ENCODE data around the gene QSOX1.

QSOX1 gene

GRCh38 chr1:180236698-180237509, 82.2 kb downstream of the QSOX1 start:
- DNase-seq, result no peak

DNA sequence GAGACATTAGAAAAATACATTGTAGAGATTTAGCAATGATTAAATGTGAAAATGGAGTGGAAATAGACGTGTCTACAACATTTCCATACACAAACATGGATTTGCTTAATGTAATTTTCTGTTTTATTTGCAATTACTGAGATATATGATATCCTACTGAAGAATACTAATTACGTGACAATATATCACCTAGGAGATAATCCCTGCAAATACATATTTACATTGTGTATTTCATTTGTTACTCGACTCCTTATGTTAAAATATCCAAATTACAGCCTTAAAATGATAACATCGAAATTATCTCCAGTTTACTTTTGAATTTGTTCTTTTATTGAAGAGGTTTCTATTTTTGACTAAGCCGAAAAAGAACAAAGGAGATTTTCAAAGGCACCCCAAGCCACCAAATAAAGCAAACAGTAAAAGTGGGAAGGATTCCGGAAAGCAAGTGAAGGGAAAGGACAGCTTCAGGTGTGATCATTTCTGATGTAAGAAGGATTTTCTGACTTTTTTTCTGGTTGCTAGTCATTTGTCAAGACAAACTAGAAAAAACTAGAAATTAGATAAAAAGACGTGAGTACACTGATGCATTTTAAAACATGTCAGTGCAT, 83.3 kb downstream of the QSOX1 start:
- no peak for DNase-seq

DNA sequence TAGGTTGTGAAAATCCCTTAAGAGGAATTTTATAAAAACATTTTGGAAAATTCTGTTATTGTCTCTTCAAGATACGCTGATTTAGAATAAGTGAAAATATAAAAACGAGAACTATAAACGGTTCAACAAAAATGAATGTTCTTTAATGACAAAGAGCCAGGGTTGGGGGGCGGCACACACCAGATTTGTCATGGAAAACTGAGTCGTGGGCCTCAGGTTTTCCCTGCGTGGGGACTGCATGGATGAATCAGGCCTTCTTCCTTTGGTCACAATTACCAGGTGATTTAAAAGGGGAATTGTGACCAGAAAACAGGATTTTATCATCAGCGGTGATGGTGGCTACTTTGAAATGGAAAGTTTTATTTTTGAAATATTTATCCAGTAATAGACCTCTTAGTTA, 84.0 kb downstream of the QSOX1 start:
- DNase-seq, result no peak

DNA sequence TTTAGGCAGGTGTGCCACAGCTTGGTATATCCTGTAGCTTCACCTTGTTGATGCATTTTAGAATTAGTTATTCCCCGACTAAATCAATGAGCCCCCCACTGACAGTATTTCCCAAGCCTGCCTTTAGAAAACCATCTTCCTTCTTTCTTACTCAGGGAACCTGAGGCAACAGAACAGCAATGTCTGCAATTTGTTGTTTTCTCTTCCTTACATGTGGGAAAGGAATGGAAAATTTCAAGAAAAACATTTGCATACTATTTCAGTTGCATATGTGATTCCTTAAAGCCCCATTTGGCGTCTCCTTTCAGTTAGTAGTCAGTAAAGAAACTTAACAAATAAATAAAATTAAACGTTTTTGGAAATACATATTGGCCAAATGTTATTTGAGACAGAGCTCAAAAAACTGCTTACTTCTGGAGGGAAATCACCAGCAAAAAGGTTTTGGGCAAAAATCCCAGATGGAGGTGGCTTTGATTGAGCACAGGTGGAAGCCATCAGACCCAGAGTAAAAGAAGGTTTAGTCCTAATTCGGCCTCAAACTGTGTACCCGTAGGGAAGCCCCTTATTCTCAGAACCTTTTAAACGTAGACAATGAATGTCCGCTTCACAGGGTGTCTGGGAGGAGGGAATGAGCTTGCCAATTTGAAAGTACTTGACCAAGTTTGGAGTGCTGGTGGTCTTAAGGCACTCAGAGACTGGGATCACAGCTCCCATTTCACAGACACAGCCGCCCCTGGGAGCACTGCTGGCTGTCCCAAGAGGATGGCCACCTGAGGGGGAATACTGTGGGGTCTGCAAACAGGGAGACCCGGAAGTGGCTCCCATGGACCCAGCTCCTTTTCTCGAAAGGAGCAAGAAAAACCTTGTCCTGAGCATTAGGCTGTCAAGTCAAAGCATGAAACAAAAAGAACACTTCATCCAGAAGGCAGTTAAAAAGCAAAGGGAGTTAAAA, 84.8 kb downstream of the QSOX1 start:
- DNase-seq, result no peak

- DNase-seq, result no peak
Observed at GRCh38 chr1:180241716-180242544, 87.3 kb downstream of the QSOX1 start.

DNA sequence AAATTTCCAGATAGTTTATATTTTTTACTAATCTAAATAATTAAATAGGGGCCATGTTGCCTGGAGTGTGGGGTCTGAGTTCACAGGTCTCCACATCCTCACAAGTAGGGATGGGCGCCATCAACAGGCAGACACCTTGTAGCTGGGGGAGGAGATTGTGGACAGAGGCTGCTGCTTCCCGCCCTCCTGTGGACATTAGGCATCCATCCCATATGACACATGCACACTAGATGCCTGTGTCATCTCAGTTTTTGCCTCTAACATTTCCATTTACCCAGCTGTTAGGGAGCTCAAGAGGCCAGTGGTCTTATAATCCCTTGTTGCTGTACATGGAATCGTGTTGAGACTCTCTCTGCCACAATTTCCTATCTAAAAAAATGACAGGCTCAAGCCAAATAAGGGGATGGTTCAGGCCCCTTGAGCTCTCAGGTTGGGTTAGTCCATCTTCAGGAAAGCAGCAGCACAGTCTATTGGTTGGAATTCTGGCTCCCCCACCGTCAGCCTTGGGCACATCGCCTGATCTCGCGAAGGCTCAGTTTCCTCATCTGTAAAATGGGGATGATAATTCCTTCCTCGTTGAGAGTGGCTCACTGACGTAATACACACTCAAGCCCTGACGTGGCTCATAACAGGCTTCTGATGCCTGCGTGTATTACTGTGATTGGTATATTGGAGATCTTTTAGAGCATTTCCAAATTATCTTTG, 89.0 kb downstream of the QSOX1 start:
- DNase-seq, result no peak

DNA sequence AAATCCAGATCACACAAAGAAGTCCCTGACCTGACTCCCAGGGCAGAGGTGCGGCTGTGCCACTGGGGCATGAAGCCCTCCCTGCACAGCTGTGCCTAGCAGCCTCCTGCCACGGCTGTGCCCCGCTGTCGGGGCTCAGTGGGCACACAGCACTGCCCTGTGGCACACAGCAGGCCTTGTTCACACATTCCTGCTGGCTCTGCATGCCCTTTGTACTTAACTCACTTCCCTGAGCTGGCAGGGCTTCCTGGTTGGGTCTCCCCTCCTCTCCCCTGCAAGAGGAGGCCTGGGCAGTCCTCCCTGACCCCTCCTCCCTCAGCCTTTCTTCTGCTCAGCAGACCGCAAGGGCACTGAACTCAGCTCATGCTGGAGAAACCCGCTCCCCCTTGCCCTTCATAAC, 90.2 kb downstream of the QSOX1 start:
- DNase-seq, result no peak

- no peak for DNase-seq
Observed at GRCh38 chr1:180246579-180246978, 91.9 kb downstream of the QSOX1 start.

GRCh38 chr1:180247061-180247460, 92.4 kb downstream of the QSOX1 start:
- DNase-seq, result no peak

- DNase-seq, result no peak
Observed at GRCh38 chr1:180247580-180247979, 92.9 kb downstream of the QSOX1 start.

DNA sequence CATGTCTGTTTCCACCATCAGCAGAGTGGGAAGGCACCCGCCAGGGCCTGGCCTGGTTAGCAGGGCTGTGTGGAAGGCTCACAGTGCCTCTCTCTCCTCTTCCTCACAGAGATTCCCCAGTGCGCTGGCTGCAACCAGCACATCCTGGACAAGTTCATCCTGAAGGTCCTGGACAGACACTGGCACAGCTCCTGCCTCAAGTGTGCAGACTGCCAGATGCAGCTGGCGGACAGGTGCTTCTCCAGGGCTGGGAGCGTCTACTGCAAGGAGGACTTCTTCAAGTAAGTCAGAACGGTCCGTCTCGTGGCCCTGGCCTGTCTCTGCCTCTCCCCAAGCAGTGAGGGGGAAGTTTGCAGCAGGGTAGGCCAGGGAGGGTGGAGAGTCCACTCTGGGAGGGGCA, 93.5 kb downstream of the QSOX1 start:
- DNase-seq, result no peak

- DNase-seq, result no peak
Observed at GRCh38 chr1:180248731-180249681, 94.3 kb downstream of the QSOX1 start.

DNA sequence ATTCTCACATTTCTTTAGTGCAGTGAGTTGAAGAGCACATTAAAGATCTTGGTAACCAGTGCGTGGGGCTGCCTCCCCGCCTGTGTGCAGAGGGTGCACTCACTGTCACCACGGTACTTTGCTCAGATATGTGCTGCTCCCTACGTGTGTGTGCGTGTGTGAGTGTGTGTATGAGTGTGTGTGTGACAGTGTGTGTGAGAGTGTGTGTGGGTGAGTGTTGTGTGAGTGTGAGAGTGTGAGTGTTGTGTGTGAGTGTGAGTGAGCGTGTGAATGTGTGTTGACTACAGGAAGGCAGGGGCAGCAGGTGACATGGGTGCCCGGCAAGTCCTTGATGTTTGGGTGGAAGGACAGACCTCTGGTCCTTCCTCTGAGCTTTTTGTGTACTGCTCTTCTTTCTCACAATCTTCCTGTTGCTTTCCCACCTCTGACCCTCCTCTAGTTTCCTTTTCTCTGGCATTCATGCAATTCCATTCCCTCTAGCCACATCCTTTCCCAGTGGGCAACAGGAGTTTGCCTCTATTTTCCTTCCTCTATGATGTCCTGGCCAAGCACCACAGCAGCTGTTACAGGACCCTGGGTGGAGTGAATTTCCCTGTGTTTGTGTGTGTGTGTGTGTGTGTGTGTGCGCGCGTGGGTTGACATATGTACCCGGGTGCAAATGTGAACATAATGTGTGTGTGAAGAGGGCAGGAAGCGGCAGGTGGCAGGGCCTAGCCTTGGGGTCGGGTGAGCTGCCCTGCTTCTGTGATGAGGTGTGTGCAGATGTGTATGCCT, 95.2 kb downstream of the QSOX1 start:
- DNase-seq, result no peak

DNA sequence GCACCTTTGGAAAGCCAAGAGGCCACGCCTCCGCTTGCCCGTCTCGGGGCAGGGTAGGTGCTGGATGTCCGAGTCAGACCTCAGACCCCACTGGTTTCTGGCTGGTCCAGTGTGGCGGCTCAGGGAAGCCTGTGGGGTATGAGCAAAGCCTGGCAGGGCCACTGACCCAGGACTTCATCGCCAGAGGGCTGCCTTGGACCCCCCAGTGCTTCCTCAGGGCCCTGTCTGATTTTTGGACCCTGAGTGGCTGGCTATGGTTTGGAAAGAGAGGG, 95.8 kb downstream of the QSOX1 start:
- no peak for DNase-seq

DNA sequence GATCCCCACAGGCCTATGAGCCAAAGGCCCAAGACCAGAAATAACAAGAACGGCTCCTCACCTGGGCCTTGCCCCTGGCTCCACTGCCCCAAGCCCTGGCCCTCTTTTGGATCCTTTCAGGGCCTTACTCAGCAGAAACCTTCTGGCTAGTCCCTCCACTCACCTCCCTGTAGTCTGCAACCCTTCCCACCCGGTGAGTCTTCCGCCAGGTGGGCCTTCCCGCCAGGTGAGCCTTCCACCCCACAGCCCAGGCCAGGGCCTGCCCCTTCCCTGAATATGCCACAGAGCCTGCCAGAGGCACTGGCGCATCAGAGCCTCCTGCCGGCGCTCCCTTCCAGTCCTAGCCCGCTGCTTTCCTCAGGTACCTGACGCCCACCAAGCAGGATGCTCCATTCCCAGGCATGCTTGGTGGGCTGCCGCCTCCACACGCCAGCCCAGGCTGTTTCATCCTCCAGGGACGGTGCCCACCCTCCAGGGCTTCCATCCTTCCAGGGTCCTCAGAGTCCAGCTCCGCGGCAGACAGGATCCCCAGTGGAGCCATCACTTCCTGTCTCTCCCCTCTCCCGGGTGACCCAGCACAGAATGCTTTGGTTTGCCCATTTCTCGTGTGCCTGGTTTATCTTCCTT, 96.3 kb downstream of the QSOX1 start:
- no peak for DNase-seq

GRCh38 chr1:180251526-180252305, 97.0 kb downstream of the QSOX1 start:
- no peak for DNase-seq

GRCh38 chr1:180252638-180253536, 98.2 kb downstream of the QSOX1 start:
- DNase-seq, result peak in 5 of 6 experiments; percentile 20 to 53 (median 43)
